Heart left ventricle (tissue), 13 donors: ENCODE measurements around the gene CYP1B1.

ENCODE experiments used
- CTCF ChIP-seq, 12 donors: fragments of 200-600 bp; sonication (generic) in 4 of 12; IDR thresholded peaks; one replicate each; pipeline versions ENCODE4 v1.5.0 to v1.8.0; 2018 to 2022; ENCODE audit warnings: antibody characterized with exemption in 12 of 12, mild to moderate bottlenecking in 5 of 12
- POLR2A ChIP-seq, 2 donors: fragments of 450-650 bp; IDR thresholded peaks; one replicate each; pipeline ENCODE4 v1.6.1; 2017; ENCODE audit warnings: antibody characterized with exemption in 2 of 2, mild to moderate bottlenecking in 2 of 2, moderate library complexity in 2 of 2
- donor health status: ischemic (EF 13 %, LVEDD 7.1; RV severe dilation, severe dysfunction).
- donor health status: DM: no; HTN: yes; CAD: no.
- donor health status: DM: no; HTN: no; CAD: no.
- donor health status: ischemic (EF 25% LVEDD 6.9; RV normal size, moderate dysfunction).
- donor health status: ischemic (EF 25% LVEDD 5.7; RV mildly dilated, moderate dysfunction).
- donor health status: ischemic (EF 35%, LVEDD 5.7; RV mildly dilated, moderate dysfunction).
- donor health status: nonischemic (EF 11% LVEDD 7.7; RV severe dilation, severe dysfunction).
- donor health status: DM: yes; HTN: yes; CAD: no.
- donor health status: PGD.
- donor health status: ischemic (EF 29% LVEDD 5.4; RV normal size, mild dysfunction).
- donor health status: nonischemic (EF 23%, LVEDD 6.1; RV moderate dilation, normal function).

- TF ChIP-seq CTCF (IDR thresholded peaks at IDR 0.05) (no peak), POLR2A (IDR thresholded peaks at IDR 0.05) (no peak)
Observed at GRCh38 chr2:38066421-38067115, 9.4 kb downstream of the CYP1B1 start.
